Activated naive CD8-positive, alpha-beta T cell (primary cell): ENCODE data around the gene TMC3.

Source experiments
- H3K27ac Mint-ChIP-seq: one replicate; pipeline ENCODE4 v1.8.0; 2021; ENCODE audit warnings: mixed read lengths
- H3K27me3 Mint-ChIP-seq: one replicate; pipeline ENCODE4 v1.8.0; 2021; ENCODE audit warnings: mixed read lengths
- H3K36me3 Mint-ChIP-seq: one replicate; pipeline ENCODE4 v1.8.0; 2021; ENCODE audit warnings: mixed read lengths
- H3K4me1 Mint-ChIP-seq: one replicate; pipeline ENCODE4 v1.8.0; 2021; ENCODE audit warnings: low read depth, mixed read lengths
- H3K4me3 Mint-ChIP-seq: one replicate; pipeline ENCODE4 v1.8.0; 2021; ENCODE audit warnings: mild to moderate bottlenecking, mixed read lengths
- H3K9me3 Mint-ChIP-seq: one replicate; pipeline ENCODE4 v1.8.0; 2021; ENCODE audit warnings: low read depth, mixed read lengths

Gene TMC3

GRCh38 chr15:81282911-81283310, 91.1 kb downstream of the TMC3 start:
- Mint-ChIP-seq H3K9me3 (peaks cover 10% of the 10 kb centered on the region), H3K36me3 (peaks cover 15% of the 10 kb centered on the region), H3K27ac (no peak overlapping the region), H3K4me3 (no peak overlapping the region), H3K27me3 (no peaks in the 10 kb centered on the region), H3K4me1 (peaks cover 78% of the 10 kb centered on the region)

- Mint-ChIP-seq H3K27ac (no peak overlapping the region), H3K4me1 (peaks cover 76% of the 10 kb centered on the region), H3K4me3 (no peak overlapping the region), H3K27me3 (no peaks in the 10 kb centered on the region), H3K9me3 (peaks cover 10% of the 10 kb centered on the region), H3K36me3 (peaks cover 17% of the 10 kb centered on the region)
Measured at GRCh38 chr15:81282606-81282895, 91.5 kb downstream of the TMC3 start.

- H3K27ac Mint-ChIP-seq, result no peak overlapping the region
- peaks cover 18% of the 10 kb centered on the region for H3K36me3 Mint-ChIP-seq
- H3K9me3 Mint-ChIP-seq, result peaks cover 10% of the 10 kb centered on the region
- H3K4me1 Mint-ChIP-seq, result peaks cover 73% of the 10 kb centered on the region
- no peak overlapping the region for H3K4me3 Mint-ChIP-seq
- H3K27me3 Mint-ChIP-seq, result no peaks in the 10 kb centered on the region
Measured at GRCh38 chr15:81281766-81282605, 92.0 kb downstream of the TMC3 start.

- Mint-ChIP-seq H3K36me3 (peaks cover 18% of the 10 kb centered on the region), H3K4me1 (peaks cover 73% of the 10 kb centered on the region), H3K9me3 (peaks cover 11% of the 10 kb centered on the region), H3K27ac (no peak overlapping the region), H3K27me3 (no peaks in the 10 kb centered on the region), H3K4me3 (no peak overlapping the region)
Measured at GRCh38 chr15:81281456-81281735, 92.6 kb downstream of the TMC3 start.
